CD4-positive, alpha-beta T cell treated with Interleukin-15 for 4 hours (primary cell): Measurements from ENCODE around the gene DCD.

Source experiments
- DNase-seq: peaks from one replicate; pipeline ENCODE4 v3.0.0-alpha.2; 2020; ENCODE audit warnings: low spot score

DCD gene

GRCh38 chr12:54606556-54606955, 41.6 kb downstream of the DCD start:
- no peak for DNase-seq

- no peak for DNase-seq
Observed at GRCh38 chr12:54605138-54605970, 42.8 kb downstream of the DCD start.

- no peak for DNase-seq
Observed at GRCh38 chr12:54604436-54604835, 43.7 kb downstream of the DCD start.

- DNase-seq = no peak
Observed at GRCh38 chr12:54603872-54604271, 44.3 kb downstream of the DCD start.

GRCh38 chr12:54603173-54603814, 44.9 kb downstream of the DCD start:
- DNase-seq = peak; percentile 68

- DNase-seq = no peak
Observed at GRCh38 chr12:54602661-54603060, 45.5 kb downstream of the DCD start.

- no peak for DNase-seq
Observed at GRCh38 chr12:54601841-54602240, 46.3 kb downstream of the DCD start.

- no peak for DNase-seq
Observed at GRCh38 chr12:54598970-54599369, 49.2 kb downstream of the DCD start.

GRCh38 chr12:54596526-54596946, 51.6 kb downstream of the DCD start:
- peak; percentile 32 for DNase-seq

GRCh38 chr12:54595471-54595870, 52.7 kb downstream of the DCD start:
- DNase-seq = no peak
